Activated CD8-positive, alpha-beta memory T cell treated with anti-CD3 and anti-CD28 coated beads, Interleukin-2, amount 10 ng/mL, durations not matched to agents 7 days and 5 days (primary cell): Measurements from ENCODE around the gene LYST. TPM values are rescaled to one million over a fixed set of nuclear protein-coding genes. Genes with fewer than 3 reads are reported as not detected.
A peak's percentile ranks its signal among the peaks of the same experiment; 100 is the strongest.

ENCODE experiments used
- ATAC-seq: fragments of 150-1000 bp; cut with Tn5 transposase; one replicate; pipeline ENCODE4 v1.10.0; 2021; ENCODE audit warnings: moderate library complexity
- CTCF ChIA-PET: fragments of 350-600 bp; sonication (Branson Sonifier 250); formaldehyde crosslinking; loops from one replicate; lab custom pipeline; 2021; ENCODE audit warnings: antibody characterized with exemption; lab: Charles Lee
- DNase-seq: peaks from one replicate; pipeline ENCODE4 v3.0.0-alpha.2; 2020
- H3K27ac Mint-ChIP-seq: one replicate; pipeline ENCODE4 v1.8.0; 2021; ENCODE audit warnings: mild to moderate bottlenecking, mixed read lengths
- H3K27me3 Mint-ChIP-seq: one replicate; pipeline ENCODE4 v1.8.0; 2021; ENCODE audit warnings: mixed read lengths
- H3K36me3 Mint-ChIP-seq: one replicate; pipeline ENCODE4 v1.8.0; 2021; ENCODE audit warnings: mild to moderate bottlenecking, mixed read lengths
- H3K4me1 Mint-ChIP-seq: one replicate; pipeline ENCODE4 v1.8.0; 2021; ENCODE audit warnings: mixed read lengths
- H3K4me3 Mint-ChIP-seq: one replicate; pipeline ENCODE4 v1.8.0; 2021; ENCODE audit warnings: mild to moderate bottlenecking, moderate library complexity, mixed read lengths
- H3K9me3 Mint-ChIP-seq: one replicate; pipeline ENCODE4 v1.8.0; 2022; ENCODE audit warnings: low read depth, mixed read lengths
- total RNA-seq, 2 experiments: library from RNA; stranded (reverse); gene quantifications; one replicate each; pipeline ENCODE4 v1.2.3, GENCODE V29; 2021

The LYST gene
- total RNA-seq, 2 experiments from 2014 or later: 64.9 to 131 TPM

- H3K27me3 Mint-ChIP-seq: no peaks in the 10 kb centered on the region
- CTCF ChIA-PET: no interaction called here
- no peaks in the 10 kb centered on the region for H3K9me3 Mint-ChIP-seq
- peaks cover 21% of the 10 kb centered on the region for H3K36me3 Mint-ChIP-seq
- ATAC-seq (peak; percentile 69), DNase-seq (no peak)
- H3K27ac Mint-ChIP-seq: no peak overlapping the region
- H3K4me3 Mint-ChIP-seq: no peak overlapping the region
- H3K4me1 Mint-ChIP-seq: peaks cover 7% of the 10 kb centered on the region
Measured at GRCh38 chr1:235734335-235734734, 132.4 kb downstream of the LYST start.

- CTCF ChIA-PET: interaction anchor here (1.3 kb wide), 1 partner anchor 9 kb away, joined by 3 read pairs; no protein-coding TSS in a partner anchor
- Mint-ChIP-seq H3K4me3 (no peak overlapping the region), H3K9me3 (no peaks in the 10 kb centered on the region), H3K27me3 (no peaks in the 10 kb centered on the region), H3K27ac (no peak overlapping the region), H3K36me3 (peaks cover 10% of the 10 kb centered on the region), H3K4me1 (peaks cover 2% of the 10 kb centered on the region)
- no peak for ATAC-seq
- DNase-seq: no peak
Measured at GRCh38 chr1:235730007-235730406, 136.7 kb downstream of the LYST start.

DNA sequence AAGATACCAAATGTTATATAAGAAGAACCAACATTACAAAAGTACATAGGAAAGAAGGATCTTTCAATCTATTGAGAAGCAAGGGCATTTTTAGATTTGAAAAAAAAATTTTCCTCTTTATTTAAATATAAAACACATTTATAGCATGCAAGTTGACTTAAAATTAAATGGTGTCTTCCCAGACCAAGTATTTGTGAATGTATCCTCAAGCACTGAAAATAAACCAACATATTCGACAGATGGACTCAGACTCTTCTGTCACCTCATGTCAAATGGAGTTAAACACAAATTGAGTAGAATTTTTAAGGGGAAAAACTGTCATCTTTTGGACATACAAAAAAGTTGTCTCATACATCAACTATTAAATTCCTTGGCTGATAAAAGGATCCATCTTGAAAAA is 140.1 kb downstream of the LYST start:
- DNase-seq (no peak), ATAC-seq (no peak)
- peaks cover 16% of the 10 kb centered on the region for H3K36me3 Mint-ChIP-seq
- H3K9me3 Mint-ChIP-seq: no peaks in the 10 kb centered on the region
- no peaks in the 10 kb centered on the region for H3K4me1 Mint-ChIP-seq
- no peaks in the 10 kb centered on the region for H3K27me3 Mint-ChIP-seq
- no peak overlapping the region for H3K4me3 Mint-ChIP-seq
- no peak overlapping the region for H3K27ac Mint-ChIP-seq
- CTCF ChIA-PET: no interaction called here

DNA sequence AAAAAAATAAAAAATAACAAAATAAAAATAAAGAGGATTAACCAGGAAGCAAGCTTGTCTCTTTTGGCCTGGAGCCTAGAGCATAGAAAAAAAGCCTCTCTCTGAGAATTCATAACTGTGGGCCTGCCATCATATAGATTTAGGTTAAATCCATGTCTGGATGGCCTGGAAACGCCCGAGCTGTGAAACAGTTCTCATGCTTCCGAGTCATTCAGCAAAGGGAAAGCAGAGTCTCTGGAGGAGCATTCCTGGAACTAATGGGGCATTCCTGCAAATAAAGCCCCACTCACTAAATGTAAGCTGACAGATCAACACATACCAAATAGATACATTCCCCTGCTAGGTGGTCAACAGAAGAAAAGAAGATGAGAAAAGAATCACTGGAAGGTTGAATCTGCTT is 141.3 kb downstream of the LYST start:
- DNase-seq: no peak
- Mint-ChIP-seq H3K4me1 (no peaks in the 10 kb centered on the region), H3K27me3 (no peaks in the 10 kb centered on the region), H3K36me3 (peaks cover 19% of the 10 kb centered on the region), H3K9me3 (no peaks in the 10 kb centered on the region), H3K4me3 (no peak overlapping the region), H3K27ac (no peak overlapping the region)
- no peak for ATAC-seq
- CTCF ChIA-PET: no interaction called here

DNA sequence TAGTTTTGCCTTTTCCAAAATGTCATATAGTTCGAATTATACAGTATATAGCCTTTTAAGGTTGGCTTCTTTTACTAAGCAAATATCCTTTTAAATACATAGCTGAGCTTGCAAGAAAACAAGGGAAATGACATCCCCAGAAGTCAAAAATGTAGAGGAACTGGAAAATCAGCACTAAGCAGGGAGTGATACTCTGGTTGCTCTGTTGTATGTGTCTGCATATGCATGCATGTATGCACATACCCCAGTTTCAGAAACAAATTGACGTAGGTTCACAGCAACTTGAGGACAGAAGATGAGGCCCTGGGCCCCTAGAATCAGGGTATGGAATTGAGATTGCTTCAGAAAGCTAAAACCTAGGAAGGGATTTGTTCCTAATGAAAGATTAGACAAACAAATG is 142.0 kb downstream of the LYST start:
- Mint-ChIP-seq H3K27ac (no peak overlapping the region), H3K4me1 (no peaks in the 10 kb centered on the region), H3K4me3 (no peak overlapping the region), H3K27me3 (no peaks in the 10 kb centered on the region), H3K9me3 (no peaks in the 10 kb centered on the region), H3K36me3 (peaks cover 23% of the 10 kb centered on the region)
- CTCF ChIA-PET: no interaction called here
- ATAC-seq (no peak), DNase-seq (no peak)

DNA sequence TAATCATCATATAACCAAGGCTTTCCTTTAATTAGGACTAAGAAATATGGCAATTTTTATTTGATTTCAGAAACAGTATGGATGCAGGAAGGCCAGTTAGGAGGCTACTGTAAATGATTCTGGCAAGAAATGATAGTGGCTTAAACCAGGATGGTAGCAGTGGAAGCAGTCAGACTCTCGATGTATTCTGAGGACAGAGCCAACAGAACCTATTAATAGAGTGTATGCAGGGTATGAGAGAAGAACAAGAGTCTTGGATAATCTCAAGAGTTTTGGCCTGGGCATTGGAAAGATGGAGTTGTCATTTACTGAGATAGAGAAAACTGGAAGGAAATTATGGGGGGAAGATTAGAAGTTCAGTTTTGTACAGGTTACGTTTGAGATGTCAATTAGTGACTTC is 143.8 kb downstream of the LYST start:
- no peak for DNase-seq
- CTCF ChIA-PET: no interaction called here
- Mint-ChIP-seq H3K4me1 (no peaks in the 10 kb centered on the region), H3K27me3 (no peaks in the 10 kb centered on the region), H3K27ac (no peak overlapping the region), H3K36me3 (peaks cover 27% of the 10 kb centered on the region), H3K4me3 (no peak overlapping the region), H3K9me3 (no peaks in the 10 kb centered on the region)
- ATAC-seq: no peak

- Mint-ChIP-seq H3K27ac (no peak overlapping the region), H3K9me3 (no peaks in the 10 kb centered on the region), H3K4me1 (no peaks in the 10 kb centered on the region), H3K4me3 (no peak overlapping the region), H3K27me3 (no peaks in the 10 kb centered on the region), H3K36me3 (peaks cover 30% of the 10 kb centered on the region)
- CTCF ChIA-PET: no interaction called here
- DNase-seq (no peak), ATAC-seq (no peak)
Measured at GRCh38 chr1:235721982-235722381, 144.7 kb downstream of the LYST start.

GRCh38 chr1:235720544-235720943 is 146.2 kb downstream of the LYST start:
- DNase-seq: no peak
- no peak overlapping the region for H3K27ac Mint-ChIP-seq
- CTCF ChIA-PET: no interaction called here
- H3K4me3 Mint-ChIP-seq: no peak overlapping the region
- H3K4me1 Mint-ChIP-seq: no peaks in the 10 kb centered on the region
- H3K9me3 Mint-ChIP-seq: no peaks in the 10 kb centered on the region
- peaks cover 30% of the 10 kb centered on the region for H3K36me3 Mint-ChIP-seq
- no peaks in the 10 kb centered on the region for H3K27me3 Mint-ChIP-seq
- ATAC-seq: no peak

DNA sequence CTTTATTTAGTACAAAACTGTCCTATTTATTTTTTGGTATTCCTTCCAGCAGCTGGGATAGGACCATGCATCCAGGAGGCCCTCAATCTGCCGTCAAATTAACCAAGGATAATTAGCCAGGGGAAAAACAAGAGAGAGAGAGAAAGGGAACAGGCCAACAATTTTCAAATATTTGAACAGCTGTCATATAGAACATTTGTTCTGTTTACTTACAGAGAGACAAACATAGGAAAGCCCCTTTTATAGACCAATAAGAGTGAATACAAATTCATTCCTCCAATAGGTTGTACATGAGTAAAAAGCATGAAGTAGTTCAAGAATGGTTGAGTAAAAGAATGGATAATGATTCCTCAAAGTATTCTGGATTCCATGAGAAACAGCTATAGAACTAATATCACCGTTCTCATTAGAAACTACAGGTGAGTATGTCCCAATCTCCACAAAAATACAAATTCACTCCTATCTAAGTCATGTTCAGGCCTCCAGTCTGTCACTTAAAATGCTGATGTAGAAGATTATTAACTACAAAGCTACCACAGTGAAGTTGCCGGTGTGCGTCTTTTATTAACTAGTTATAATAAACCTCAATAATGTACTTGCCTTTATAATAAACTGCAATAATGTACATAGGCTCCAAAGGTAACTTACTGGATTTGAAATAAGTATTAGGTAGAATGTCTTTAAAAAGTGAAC is 152.4 kb downstream of the LYST start:
- CTCF ChIA-PET: no interaction called here
- no peak for ATAC-seq
- H3K4me3 Mint-ChIP-seq: no peak overlapping the region
- no peaks in the 10 kb centered on the region for H3K9me3 Mint-ChIP-seq
- H3K27ac Mint-ChIP-seq: no peak overlapping the region
- H3K27me3 Mint-ChIP-seq: no peaks in the 10 kb centered on the region
- no peaks in the 10 kb centered on the region for H3K4me1 Mint-ChIP-seq
- H3K36me3 Mint-ChIP-seq: peaks cover 34% of the 10 kb centered on the region
- DNase-seq: no peak

- Mint-ChIP-seq H3K4me3 (no peak overlapping the region), H3K9me3 (no peaks in the 10 kb centered on the region), H3K27me3 (no peaks in the 10 kb centered on the region), H3K27ac (no peak overlapping the region), H3K36me3 (peaks cover 41% of the 10 kb centered on the region), H3K4me1 (no peaks in the 10 kb centered on the region)
- no peak for ATAC-seq
- CTCF ChIA-PET: interaction anchor here (0.6 kb wide), 1 partner anchor 199 kb away, joined by 3 read pairs; no protein-coding TSS in a partner anchor
- DNase-seq: no peak
Measured at GRCh38 chr1:235712812-235713211, 153.9 kb downstream of the LYST start.

- Mint-ChIP-seq H3K27me3 (no peaks in the 10 kb centered on the region), H3K9me3 (no peaks in the 10 kb centered on the region), H3K4me3 (no peak overlapping the region), H3K36me3 (peaks cover 38% of the 10 kb centered on the region), H3K4me1 (no peaks in the 10 kb centered on the region), H3K27ac (no peak overlapping the region)
- ATAC-seq (no peak), DNase-seq (no peak)
- CTCF ChIA-PET: no interaction called here
Measured at GRCh38 chr1:235710687-235711086, 156.0 kb downstream of the LYST start.

DNA sequence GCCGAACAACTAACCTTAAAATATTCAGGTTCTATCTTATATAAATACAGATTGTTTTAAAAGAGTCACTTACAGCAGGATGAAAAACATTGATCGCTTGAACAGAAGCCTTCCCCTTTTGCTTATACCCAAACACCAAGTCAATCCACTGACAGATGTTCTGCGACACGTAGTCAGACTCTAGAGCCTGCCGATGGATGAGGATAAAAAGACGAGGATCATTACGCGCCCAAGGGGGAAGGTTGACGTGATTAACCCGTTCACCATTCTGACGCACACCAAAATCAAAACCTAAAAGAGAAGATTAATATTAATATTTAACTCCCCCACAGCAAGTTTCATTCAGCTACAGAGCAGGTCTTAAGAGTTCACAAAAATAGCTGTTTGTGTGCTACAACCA is 157.7 kb downstream of the LYST start:
- H3K27ac Mint-ChIP-seq: no peak overlapping the region
- peaks cover 31% of the 10 kb centered on the region for H3K36me3 Mint-ChIP-seq

DNA sequence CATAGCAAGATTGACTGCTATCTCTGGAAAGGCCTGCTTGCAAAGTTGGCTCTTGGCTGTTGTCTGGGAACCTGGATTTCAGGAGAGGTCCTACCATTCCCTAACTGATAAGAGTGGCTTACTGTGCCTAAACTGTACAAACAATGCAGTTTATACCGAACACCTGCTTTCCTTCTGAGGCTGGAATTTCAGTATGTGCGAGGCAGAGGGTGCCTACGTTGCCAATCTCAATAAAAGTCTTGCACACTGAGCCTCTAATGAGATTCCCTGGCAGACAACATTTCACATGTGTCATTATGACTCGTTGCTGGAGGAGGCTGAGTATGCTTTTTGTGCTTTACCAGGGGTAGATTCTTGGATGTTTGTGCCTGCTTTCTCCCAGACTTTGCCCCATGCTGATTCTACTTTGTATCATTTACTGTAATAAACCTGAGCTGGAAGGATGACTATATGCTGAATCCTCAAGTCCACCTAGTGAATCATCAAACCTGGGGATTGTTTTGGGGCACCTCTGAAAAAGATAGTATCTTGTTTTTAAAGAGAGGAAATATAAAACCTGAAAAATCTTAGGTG is 158.2 kb downstream of the LYST start:
- Mint-ChIP-seq H3K27me3 (no peaks in the 10 kb centered on the region), H3K4me1 (no peaks in the 10 kb centered on the region), H3K9me3 (no peaks in the 10 kb centered on the region), H3K4me3 (no peak overlapping the region), H3K36me3 (peaks cover 35% of the 10 kb centered on the region), H3K27ac (no peak overlapping the region)
- DNase-seq: no peak
- CTCF ChIA-PET: no interaction called here
- no peak for ATAC-seq

More for the DNA sequence above, 157.7 kb downstream of the LYST start:
- no peak for ATAC-seq
- Mint-ChIP-seq H3K9me3 (no peaks in the 10 kb centered on the region), H3K27me3 (no peaks in the 10 kb centered on the region), H3K4me1 (no peaks in the 10 kb centered on the region), H3K4me3 (no peak overlapping the region)
- CTCF ChIA-PET: no interaction called here
- no peak for DNase-seq

DNA sequence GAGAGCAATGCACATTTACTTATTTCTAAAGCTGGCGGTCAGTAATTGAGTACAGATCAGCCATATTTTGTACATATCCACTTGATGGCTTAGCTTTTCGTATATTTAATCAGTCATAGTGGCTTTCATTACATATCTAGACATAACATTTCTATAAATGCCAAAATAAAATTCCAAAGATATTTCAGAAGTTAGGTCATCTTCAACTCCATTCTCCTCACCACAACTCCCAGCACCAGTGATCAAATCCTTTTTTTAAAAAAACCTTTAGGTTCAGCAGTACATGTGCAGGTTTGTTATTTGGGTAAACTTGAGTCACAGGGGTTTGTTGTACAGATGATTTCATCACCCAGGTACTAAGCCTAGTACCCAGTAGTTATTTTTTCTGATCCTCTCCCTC is 163.2 kb downstream of the LYST start:
- Mint-ChIP-seq H3K36me3 (peaks cover 54% of the 10 kb centered on the region), H3K4me3 (no peak overlapping the region), H3K27ac (no peak overlapping the region), H3K9me3 (no peaks in the 10 kb centered on the region), H3K4me1 (peaks cover 2% of the 10 kb centered on the region), H3K27me3 (no peaks in the 10 kb centered on the region)
- CTCF ChIA-PET: no interaction called here
- no peak for DNase-seq
- no peak for ATAC-seq
